NCI-H2171 (cell line): Measurements from ENCODE around the gene MGAT4A.
"Not testable (repeated sequence)": the region's sequence is repeated elsewhere in the genome, so short reads cannot be mapped to it uniquely, and the experiment has no call there.

Source experiments
- DNase-seq: peaks from one replicate; lab custom pipeline; 2025; lab: John Stamatoyannopoulos, UW

The MGAT4A gene

GRCh38 chr2:98730053-98730706 is 752 bp downstream of the MGAT4A start:
- DNase-seq: peak; percentile 48

- DNase-seq: no peak
Measured at GRCh38 chr2:98729652-98730051, 1.3 kb downstream of the MGAT4A start.

DNA sequence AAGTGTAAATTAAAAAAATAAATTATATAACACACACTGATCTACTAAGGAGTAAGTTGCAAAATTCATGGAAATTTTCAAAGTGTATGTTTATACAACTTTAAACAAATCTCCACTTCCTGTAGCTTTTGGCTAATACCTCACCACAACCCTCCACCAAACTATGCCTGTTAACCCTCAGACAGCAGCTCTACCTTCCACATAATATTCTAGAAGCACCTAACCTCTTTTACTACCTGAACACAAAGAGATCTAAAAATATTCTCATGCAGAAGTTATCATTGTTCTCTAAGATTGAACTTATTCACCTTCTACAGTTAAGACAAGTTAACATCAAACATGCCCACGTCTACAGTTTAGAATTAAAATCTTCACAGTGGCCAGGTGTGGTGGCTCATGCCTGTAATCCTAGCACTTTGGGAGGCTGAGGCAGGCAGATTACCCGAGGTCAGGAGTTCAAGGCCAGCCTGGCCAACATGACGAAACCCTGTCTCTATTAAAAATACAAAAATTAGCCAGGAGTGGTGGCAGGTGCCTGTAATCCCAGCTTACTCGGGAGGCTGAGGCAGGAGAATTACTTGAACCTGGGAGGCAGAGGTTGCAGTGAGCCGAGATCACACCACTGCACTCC is 2.7 kb downstream of the MGAT4A start:
- DNase-seq: not testable (repeated sequence)

GRCh38 chr2:98727369-98728087 is 3.4 kb downstream of the MGAT4A start:
- no peak for DNase-seq

DNA sequence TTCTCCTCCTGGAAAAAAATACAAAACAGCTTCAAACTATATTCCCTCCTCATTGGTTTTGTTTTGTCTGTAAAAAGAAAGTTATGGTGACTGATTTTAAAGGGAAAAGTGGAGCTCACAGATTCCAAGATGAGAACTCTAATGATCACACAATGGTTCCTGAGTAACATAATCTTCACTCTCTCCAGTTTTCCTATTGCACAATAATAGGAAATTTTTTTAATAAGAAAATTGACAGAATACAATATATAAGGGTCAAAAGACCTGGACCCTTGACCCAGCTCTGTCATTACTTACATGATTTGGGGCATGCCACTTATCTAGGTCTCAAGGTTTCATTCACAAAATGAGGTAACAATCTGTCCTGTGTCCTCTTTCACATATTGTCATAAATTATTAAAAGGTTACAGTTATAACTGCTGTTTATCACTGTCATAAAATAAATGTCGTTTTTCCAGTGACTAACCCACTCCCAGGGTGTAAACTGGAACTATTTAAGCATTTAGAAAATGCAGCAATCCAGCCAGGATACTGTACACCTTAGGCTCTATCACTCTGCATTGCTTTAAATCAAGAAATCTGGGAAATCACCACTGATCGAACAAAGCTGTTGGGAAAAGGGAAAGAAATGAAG is 4.1 kb downstream of the MGAT4A start:
- DNase-seq: no peak

DNA sequence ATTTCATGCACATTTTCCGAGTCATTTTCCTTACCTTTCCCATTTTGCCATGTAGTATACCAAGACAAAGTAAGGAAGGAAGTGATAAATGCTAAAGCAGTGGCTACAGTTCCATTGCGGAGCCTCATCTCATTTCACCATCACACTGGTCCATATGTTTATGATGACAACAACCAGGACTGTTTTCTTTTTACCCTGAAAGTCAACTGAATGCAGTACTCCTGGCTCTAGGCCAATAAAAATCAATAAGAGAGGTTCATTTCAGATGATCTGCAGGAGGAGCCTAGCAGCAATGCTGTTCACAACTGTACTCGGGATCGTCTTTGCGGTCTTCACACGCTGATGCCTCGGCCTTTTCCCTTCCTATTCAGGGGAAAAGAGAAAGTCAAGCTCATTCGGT is 4.7 kb downstream of the MGAT4A start:
- DNase-seq: no peak

DNA sequence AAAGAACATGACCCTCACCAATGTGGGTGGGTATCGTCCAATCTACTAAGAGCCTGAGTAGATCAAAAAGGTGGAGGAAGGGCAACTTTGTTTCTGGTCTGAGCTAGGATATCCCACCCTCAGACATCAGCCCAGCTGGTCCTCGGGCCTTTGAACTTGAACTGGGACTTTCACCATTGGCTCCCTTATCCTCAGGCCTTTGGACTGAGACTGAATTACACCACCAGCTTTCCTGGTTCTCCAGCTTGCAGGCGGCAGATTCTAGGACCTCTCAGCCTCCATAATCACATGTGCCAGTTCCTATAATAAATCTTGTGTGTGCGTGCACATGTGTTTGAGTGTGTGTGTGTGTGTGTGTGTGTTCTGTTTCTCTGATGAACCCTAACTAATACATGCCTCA is 10.6 kb downstream of the MGAT4A start:
- DNase-seq: no peak

GRCh38 chr2:98717621-98718020 is 13.3 kb downstream of the MGAT4A start:
- DNase-seq: no peak

GRCh38 chr2:98716786-98717185 is 14.1 kb downstream of the MGAT4A start:
- DNase-seq: no peak

DNA sequence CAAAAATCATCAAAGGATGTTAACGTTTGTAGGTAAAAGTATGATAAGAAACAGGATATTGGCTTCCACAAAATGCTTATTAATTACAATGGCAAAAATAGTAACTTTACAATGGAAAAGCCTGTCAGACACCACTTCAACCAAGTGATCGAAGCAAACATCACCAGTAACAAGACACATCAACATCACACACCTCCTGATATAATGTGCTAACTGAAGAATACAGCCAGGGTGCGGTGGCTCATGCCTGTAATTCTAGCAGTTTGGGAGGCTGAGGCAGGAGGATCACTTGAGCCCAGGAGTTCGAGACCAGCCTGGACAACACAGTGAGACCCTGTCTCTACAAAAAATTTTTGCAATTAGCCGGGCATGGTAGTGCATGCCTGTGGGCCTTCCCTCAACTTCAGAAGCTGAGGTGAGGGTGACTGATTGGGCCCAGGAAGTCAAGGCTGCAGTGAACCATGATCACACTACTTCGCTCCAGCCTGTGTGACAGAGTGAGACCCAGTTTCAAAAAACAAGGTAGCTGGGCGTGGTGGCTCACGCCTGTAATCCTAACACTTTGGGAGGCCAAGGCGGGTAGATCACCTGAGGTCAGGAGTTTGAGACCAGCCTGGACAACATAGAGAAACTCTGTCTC is 15.0 kb downstream of the MGAT4A start:
- DNase-seq: no peak

GRCh38 chr2:98713332-98714015 is 17.5 kb downstream of the MGAT4A start:
- no peak for DNase-seq

DNA sequence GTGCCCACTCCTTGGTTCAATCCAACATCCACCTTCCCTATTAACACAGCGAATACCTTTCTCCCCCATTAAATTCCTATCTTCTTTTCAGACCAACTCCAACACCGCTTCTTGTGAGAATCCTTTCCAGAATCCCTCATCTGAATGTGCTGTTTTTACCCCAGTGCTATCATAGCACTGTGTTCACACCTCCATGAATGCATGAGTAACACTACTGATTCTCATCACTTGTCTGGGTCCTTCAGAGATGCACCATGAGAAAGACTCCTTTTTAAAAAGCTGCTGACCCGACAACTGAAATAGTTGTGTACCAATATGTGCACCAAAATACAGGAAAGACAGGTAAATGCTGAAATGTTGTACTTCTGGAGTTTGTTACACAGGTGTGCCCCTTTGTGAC is 18.8 kb downstream of the MGAT4A start:
- no peak for DNase-seq

GRCh38 chr2:98711506-98711905 is 19.4 kb downstream of the MGAT4A start:
- no peak for DNase-seq

GRCh38 chr2:98710734-98711133 is 20.2 kb downstream of the MGAT4A start:
- no peak for DNase-seq

DNA sequence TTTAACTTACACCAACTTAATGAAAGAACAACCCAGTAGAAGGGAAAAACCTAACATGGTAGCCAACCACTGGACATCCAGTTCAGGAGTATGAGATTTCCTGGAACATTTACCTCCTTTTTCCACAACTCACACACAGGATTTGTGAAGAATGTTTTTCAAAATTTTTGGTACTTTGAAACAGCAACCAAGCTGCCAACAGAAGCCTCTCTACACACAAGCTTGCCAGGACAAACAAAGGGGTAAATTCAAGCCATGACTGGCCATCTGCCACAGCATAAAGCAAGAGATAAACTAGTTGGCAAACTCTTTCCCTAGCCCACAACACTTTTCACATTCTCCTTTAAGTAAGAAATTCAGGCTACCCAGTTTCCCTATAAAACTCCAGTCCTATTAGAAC is 21.4 kb downstream of the MGAT4A start:
- no peak for DNase-seq

GRCh38 chr2:98708396-98709186 is 22.3 kb downstream of the MGAT4A start:
- no peak for DNase-seq

GRCh38 chr2:98706591-98706990 is 24.3 kb downstream of the MGAT4A start:
- no peak for DNase-seq

DNA sequence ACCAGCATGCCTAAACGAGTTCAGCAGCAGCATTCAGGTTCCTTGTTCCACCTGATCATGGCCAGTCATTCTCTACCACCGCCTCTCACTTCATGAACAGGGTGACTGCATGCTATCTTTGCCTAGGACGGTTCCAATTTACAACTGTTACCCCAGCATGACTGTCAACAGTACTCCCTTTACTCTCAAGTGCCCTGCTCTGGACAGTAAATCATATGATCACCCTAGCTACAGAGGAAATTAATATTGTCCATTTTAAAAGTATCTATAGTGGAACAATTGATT is 25.7 kb downstream of the MGAT4A start:
- DNase-seq: no peak

DNA sequence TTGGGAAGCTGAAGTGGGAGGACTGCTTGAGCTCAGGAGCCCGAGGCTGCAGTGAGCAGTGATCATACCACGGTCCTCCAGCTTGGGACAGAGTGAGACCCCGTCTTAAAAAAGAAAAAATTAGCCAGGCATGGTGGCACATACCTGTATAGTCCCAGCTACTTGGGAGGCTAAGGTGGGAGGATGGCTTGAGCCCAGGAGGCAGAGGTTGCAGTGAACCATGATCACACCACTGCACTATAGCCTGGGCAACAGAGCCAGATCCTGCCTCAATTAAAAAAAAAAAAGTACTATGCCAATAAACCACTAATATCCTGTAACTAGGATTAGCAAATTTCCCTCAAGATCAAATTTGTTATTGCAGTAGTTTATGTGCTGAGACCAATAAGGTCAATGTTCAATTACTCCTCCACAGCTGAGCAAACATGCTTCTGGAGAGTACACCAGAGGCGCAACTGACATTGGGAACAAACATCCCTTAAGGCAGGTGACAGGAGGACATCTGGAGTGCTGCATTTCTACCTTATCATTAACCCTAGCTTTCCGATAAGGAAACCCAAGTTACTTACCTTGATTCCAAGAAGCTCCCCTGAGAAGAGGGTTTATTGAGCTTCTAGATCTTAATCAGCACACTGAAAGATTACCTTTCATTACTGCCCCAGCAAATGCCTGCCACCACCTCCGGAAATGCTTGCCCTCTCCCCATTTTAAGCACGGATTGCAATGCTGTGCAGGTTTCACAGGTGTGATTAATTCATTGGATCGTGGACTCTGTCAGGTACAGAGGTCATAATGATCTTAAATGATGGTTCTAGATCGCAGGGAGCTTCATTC is 26.2 kb downstream of the MGAT4A start:
- DNase-seq: no peak

- DNase-seq: no peak
Measured at GRCh38 chr2:98703738-98704137, 27.2 kb downstream of the MGAT4A start.
